Astrocyte of the spinal cord (primary cell): ENCODE results near the gene CDK5.

Experiments
- DNase-seq: peaks from one replicate; pipeline ENCODE4 v3.0.0; 2011; ENCODE audit warnings: low read depth, low spot score
- H3K4me3 ChIP-seq: 2 replicates; pipeline ENCODE4 v1.5.1; 2011; ENCODE audit warnings: low read depth, mild to moderate bottlenecking, low read length, moderate library complexity
- CTCF ChIP-seq: IDR thresholded peaks from 2 replicates; pipeline ENCODE4 v1.5.1; 2012; ENCODE audit warnings: low read depth, mild to moderate bottlenecking, low read length, inconsistent platforms
- in situ Hi-C: cut with HindIII; loops from 2 replicates; pipeline ENCODE4 v1.10.0; 2017; ENCODE audit warnings: low sequenced_read_pairs

CDK5 gene

GRCh38 chr7:151057506-151057988, at the start of gene CDK5:
Gene CDK5 (minus strand): TSS chr7:151057897. CDS start chr7:151057848, 49 bp downstream.
- TF ChIP-seq CTCF = no peak
- no peak for DNase-seq
- in situ Hi-C loops = no loop called here
- H3K4me3 ChIP-seq = peak within 1 kb of the TSS; percentile 64

GRCh38 chr7:151104411-151105235, 46.9 kb upstream of the CDK5 start:
- H3K4me3 ChIP-seq = no peak overlapping the region
- DNase-seq = peak; percentile 90
- no peak for TF ChIP-seq CTCF
- in situ Hi-C loops = no loop called here

GRCh38 chr7:151103973-151104372, 46.3 kb upstream of the CDK5 start:
- H3K4me3 ChIP-seq = no peak overlapping the region
- in situ Hi-C loops = no loop called here
- DNase-seq = no peak
- TF ChIP-seq CTCF = no peak

GRCh38 chr7:151102991-151103390, 45.3 kb upstream of the CDK5 start:
- in situ Hi-C loops = no loop called here
- DNase-seq = no peak
- no peak overlapping the region for H3K4me3 ChIP-seq
- no peak for TF ChIP-seq CTCF

- no peak overlapping the region for H3K4me3 ChIP-seq
- in situ Hi-C loops = no loop called here
- no peak for TF ChIP-seq CTCF
- DNase-seq = no peak
Measured at GRCh38 chr7:151101621-151102396, 44.1 kb upstream of the CDK5 start.

GRCh38 chr7:151100921-151101320, 43.2 kb upstream of the CDK5 start:
- no peak for TF ChIP-seq CTCF
- in situ Hi-C loops = no loop called here
- no peak overlapping the region for H3K4me3 ChIP-seq
- no peak for DNase-seq
